Skeletal muscle tissue (tissue), 4 donors: ENCODE data around the gene RAD9A. TPM values are rescaled to one million over a fixed set of nuclear protein-coding genes. Genes with fewer than 3 reads are reported as not detected.
A peak's percentile ranks its signal among the peaks of the same experiment; 100 is the strongest.

Source experiments
- H3K27ac ChIP-seq: one replicate; pipeline ENCODE4 v1.7.0; 2013; ENCODE audit warnings: mild to moderate bottlenecking, low read depth, low read length, inconsistent platforms
- H3K27me3 ChIP-seq, 3 donors: one replicate each; pipeline ENCODE4 v1.7.0; 2013; ENCODE audit warnings: low read length in 3 of 3; ENCODE audit not compliant: control insufficient read depth in 3 of 3, insufficient read depth in 3 of 3
- H3K36me3 ChIP-seq, 3 donors: one replicate each; pipeline ENCODE4 v1.7.0; 2013; ENCODE audit warnings: low read length in 3 of 3; ENCODE audit not compliant: control insufficient read depth in 3 of 3, insufficient read depth in 3 of 3
- H3K4me1 ChIP-seq, 3 donors: one replicate each; pipeline ENCODE4 v1.7.0; 2013; ENCODE audit warnings: low read length in 3 of 3, mild to moderate bottlenecking in 3 of 3; ENCODE audit not compliant: control insufficient read depth in 3 of 3, insufficient read depth in 3 of 3
- H3K4me3 ChIP-seq, 3 donors: one replicate each; pipeline ENCODE4 v1.7.0; 2013; ENCODE audit warnings: low read length in 3 of 3
- H3K9ac ChIP-seq, 3 donors: one replicate each; pipeline ENCODE4 v1.7.0; 2013; ENCODE audit warnings: low read length in 3 of 3, mild to moderate bottlenecking in 3 of 3, moderate library complexity in 2 of 3, low read depth in 1 of 3
- H3K9me3 ChIP-seq, 3 donors: one replicate each; pipeline ENCODE4 v1.7.0; 2013; ENCODE audit warnings: low read length in 3 of 3; ENCODE audit not compliant: control insufficient read depth in 3 of 3
- total RNA-seq: library from RNA; depleted of rRNA; stranded (reverse); fragments of >200 nt; gene quantifications from one replicate; pipeline ENCODE4 v1.2.3, GENCODE V29; 2014
- donor health status: Osteomylitis.

RAD9A gene
- total RNA-seq, 1 donor from 2014 or later, result 2.6 TPM

GRCh38 chr11:67437809-67438157, 46.0 kb downstream of the RAD9A start:
- Histone ChIP-seq H3K27me3 (no peaks in the 10 kb centered on the region), H3K27ac (no peak overlapping the region), H3K9ac (no peak overlapping the region), H3K4me1 (peaks cover 23 to 38% (median 30%) of the 10 kb centered on the region in 3 donors), H3K36me3 (peaks cover 24 to 42% (median 35%) of the 10 kb centered on the region in 3 donors), H3K4me3 (no peak overlapping the region), H3K9me3 (no peaks in the 10 kb centered on the region)

- H3K27ac ChIP-seq, result no peak overlapping the region
- peaks cover 19 to 37% (median 30%) of the 10 kb centered on the region in 3 donors for H3K36me3 ChIP-seq
- H3K9ac ChIP-seq, result no peak overlapping the region
- no peaks in the 10 kb centered on the region for H3K9me3 ChIP-seq
- no peak overlapping the region for H3K4me3 ChIP-seq
- peaks cover 25 to 41% (median 32%) of the 10 kb centered on the region in 3 donors for H3K4me1 ChIP-seq
- no peaks in the 10 kb centered on the region for H3K27me3 ChIP-seq
These were observed 46.5 kb downstream of the RAD9A start for GRCh38 chr11:67438158-67438902.

GRCh38 chr11:67439321-67440228, 47.8 kb downstream of the RAD9A start:
- Histone ChIP-seq H3K4me3 (no peak overlapping the region), H3K9ac (peak overlapping the region in 2 of 3 donors; percentile 45 to 50), H3K9me3 (no peaks in the 10 kb centered on the region), H3K27me3 (no peaks in the 10 kb centered on the region), H3K27ac (peak overlapping the region; percentile 51), H3K4me1 (peaks cover 25 to 41% (median 32%) of the 10 kb centered on the region in 3 donors), H3K36me3 (peaks cover 6 to 24% (median 18%) of the 10 kb centered on the region in 3 donors)

- H3K9me3 ChIP-seq, result no peaks in the 10 kb centered on the region
- H3K36me3 ChIP-seq, result peaks cover 4 to 17% (median 12%) of the 10 kb centered on the region in 3 donors
- no peaks in the 10 kb centered on the region for H3K27me3 ChIP-seq
- H3K27ac ChIP-seq, result peak overlapping the region; percentile 51
- peak overlapping the region in 1 of 3 donors; percentile 57 for H3K9ac ChIP-seq
- no peak overlapping the region for H3K4me3 ChIP-seq
- H3K4me1 ChIP-seq, result peaks cover 25 to 41% (median 32%) of the 10 kb centered on the region in 3 donors
These were observed 48.7 kb downstream of the RAD9A start for GRCh38 chr11:67440229-67441097.

GRCh38 chr11:67441098-67441563, 49.3 kb downstream of the RAD9A start:
- H3K4me1 ChIP-seq, result peaks cover 25 to 41% (median 32%) of the 10 kb centered on the region in 3 donors
- no peaks in the 10 kb centered on the region for H3K27me3 ChIP-seq
- no peak overlapping the region for H3K9ac ChIP-seq
- H3K36me3 ChIP-seq, result peaks cover 4 to 12% (median 7%) of the 10 kb centered on the region in 3 donors
- H3K9me3 ChIP-seq, result no peaks in the 10 kb centered on the region
- H3K4me3 ChIP-seq, result no peak overlapping the region
- no peak overlapping the region for H3K27ac ChIP-seq

- Histone ChIP-seq H3K9me3 (no peaks in the 10 kb centered on the region), H3K27ac (no peak overlapping the region), H3K4me1 (peaks cover 25 to 38% (median 28%) of the 10 kb centered on the region in 3 donors), H3K36me3 (peaks cover 4 to 12% (median 5%) of the 10 kb centered on the region in 3 donors), H3K9ac (no peak overlapping the region), H3K4me3 (no peak overlapping the region), H3K27me3 (no peaks in the 10 kb centered on the region)
These were observed 50.1 kb downstream of the RAD9A start for GRCh38 chr11:67441731-67442351.

- H3K36me3 ChIP-seq, result peaks cover 4 to 12% (median 5%) of the 10 kb centered on the region in 3 donors
- peaks cover 25 to 38% (median 28%) of the 10 kb centered on the region in 3 donors for H3K4me1 ChIP-seq
- no peaks in the 10 kb centered on the region for H3K27me3 ChIP-seq
- no peaks in the 10 kb centered on the region for H3K9me3 ChIP-seq
- H3K4me3 ChIP-seq, result peak overlapping the region; percentile 62 to 80 (median 71)
- H3K9ac ChIP-seq, result peak overlapping the region; percentile 74 to 84 (median 76)
- peak overlapping the region; percentile 80 for H3K27ac ChIP-seq
These were observed 51.0 kb downstream of the RAD9A start for GRCh38 chr11:67442504-67443404.

DNA sequence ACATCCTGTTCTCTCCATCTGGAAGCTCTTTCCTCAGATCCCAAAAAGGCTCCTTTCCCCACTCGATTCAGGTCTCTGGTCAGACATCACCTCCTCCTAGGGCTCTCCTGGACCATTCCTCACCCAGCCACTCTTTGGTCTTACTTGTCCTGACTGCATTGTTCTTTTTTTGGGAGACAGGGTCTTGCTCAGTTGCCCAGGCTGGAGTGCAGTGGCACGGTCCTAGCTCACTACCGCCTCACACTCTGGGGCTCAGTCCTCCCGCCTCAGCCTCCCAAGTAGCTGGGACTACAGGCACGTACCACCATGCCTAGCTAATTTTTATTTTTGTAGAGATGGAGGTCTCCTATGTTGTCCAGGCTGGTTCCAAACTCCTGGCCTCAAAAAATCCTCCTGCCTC, 53.7 kb downstream of the RAD9A start:
- Histone ChIP-seq H3K4me1 (peaks cover 13 to 22% (median 16%) of the 10 kb centered on the region in 3 donors), H3K27me3 (peaks cover 0 to 4% (median 0%) of the 10 kb centered on the region in 3 donors), H3K27ac (no peak overlapping the region), H3K9me3 (no peaks in the 10 kb centered on the region), H3K4me3 (no peak overlapping the region), H3K9ac (no peak overlapping the region), H3K36me3 (peaks cover 0 to 7% (median 4%) of the 10 kb centered on the region in 3 donors)
